DMS 273 treated with DMSO at 0.1 percent for 48 hours (cell line): ENCODE results near the gene TADA2A.
A peak's percentile ranks its signal among the peaks of the same experiment; 100 is the strongest.

Experiments used
- DNase-seq: peaks from one replicate; lab custom pipeline; 2025; lab: John Stamatoyannopoulos, UW

Gene TADA2A, protein sequence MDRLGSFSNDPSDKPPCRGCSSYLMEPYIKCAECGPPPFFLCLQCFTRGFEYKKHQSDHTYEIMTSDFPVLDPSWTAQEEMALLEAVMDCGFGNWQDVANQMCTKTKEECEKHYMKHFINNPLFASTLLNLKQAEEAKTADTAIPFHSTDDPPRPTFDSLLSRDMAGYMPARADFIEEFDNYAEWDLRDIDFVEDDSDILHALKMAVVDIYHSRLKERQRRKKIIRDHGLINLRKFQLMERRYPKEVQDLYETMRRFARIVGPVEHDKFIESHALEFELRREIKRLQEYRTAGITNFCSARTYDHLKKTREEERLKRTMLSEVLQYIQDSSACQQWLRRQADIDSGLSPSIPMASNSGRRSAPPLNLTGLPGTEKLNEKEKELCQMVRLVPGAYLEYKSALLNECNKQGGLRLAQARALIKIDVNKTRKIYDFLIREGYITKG

DNA sequence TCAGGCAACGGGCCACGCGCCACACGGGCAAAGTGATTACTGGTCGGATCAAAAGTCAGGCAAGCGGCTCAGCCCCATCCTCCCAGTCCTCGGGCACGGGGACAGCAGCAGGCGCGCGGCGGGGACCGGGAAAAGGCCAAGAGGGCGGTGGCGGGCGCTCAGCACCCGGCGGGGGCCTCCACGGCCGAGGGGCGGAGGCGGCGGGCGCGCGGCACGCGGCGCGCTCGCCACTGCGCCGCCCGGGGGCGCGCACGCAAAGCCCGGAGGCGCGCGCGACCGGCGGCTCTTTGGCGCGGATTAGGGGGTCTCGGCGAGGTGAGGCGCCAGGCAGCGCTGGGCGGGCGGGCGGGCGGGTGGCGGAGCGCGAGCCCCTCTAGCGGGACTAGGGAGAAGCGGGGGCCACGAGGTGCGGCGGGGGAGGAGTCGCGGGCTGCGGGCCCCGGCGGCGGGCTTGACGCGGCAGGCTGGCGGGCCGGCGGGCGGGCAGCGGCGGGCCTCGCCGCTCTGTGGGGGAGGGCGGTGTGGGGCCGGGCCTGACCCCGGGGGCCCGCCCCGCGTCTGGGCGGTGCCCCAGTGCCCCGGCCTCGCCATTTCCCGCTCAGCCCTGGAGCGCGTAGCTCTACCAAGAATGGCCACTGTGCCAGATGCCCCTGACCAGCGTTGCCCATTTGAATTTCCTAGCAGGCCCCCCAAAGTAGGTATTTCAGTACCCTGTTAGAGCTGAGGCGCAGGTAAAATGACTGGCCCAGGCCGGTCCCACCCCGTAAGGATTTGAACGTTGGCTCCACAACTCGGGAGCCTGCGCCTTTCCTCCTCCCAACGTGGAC lies at the start of gene TADA2A, which contains the start of gene ACACA:
Gene TADA2A (plus strand): TSS at position 252 of the 827 bp plus-strand sequence. CDS start 4,480 bp downstream, outside the sequence.
Gene ACACA (minus strand): TSS at position 202 of the 827 bp plus-strand sequence. CDS start 537 bp downstream, outside the sequence.
- peak; percentile 40 for DNase-seq

DNA sequence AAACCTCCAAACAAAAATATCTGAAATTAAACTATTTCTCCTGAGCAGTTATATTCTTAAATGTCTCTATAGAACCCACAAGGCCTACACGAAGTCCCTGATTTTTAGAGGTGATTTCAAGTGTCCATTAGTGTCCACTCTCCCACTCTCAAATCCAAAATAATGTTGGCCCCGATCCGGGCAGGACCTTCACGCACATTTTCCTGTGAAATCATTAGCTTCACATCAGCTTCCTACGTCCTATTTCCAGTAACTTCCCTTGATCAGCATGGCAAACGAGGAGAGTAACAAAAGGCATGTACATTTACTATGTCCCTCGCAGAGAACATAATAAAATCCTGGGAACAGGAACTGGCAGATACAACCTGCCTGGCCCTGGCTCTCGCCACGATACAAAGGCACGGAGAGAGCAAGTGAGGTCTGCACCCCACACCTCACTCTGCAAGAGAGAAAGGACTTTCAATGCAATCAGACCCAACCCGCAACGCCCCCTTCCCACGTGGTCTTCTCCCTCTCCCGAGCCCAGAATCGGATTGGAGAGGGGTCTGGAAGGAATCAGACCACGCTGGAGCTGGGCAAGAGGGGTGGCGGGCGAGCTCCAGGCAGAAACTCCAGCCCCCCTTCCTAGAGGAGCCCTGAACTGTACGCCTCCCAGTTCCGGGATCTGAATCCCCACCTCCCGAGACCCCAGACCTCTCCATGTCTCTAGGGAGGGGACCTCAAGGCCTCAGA lies 48.4 kb upstream of the TADA2A start:
- DNase-seq = peak; percentile 45

DNA sequence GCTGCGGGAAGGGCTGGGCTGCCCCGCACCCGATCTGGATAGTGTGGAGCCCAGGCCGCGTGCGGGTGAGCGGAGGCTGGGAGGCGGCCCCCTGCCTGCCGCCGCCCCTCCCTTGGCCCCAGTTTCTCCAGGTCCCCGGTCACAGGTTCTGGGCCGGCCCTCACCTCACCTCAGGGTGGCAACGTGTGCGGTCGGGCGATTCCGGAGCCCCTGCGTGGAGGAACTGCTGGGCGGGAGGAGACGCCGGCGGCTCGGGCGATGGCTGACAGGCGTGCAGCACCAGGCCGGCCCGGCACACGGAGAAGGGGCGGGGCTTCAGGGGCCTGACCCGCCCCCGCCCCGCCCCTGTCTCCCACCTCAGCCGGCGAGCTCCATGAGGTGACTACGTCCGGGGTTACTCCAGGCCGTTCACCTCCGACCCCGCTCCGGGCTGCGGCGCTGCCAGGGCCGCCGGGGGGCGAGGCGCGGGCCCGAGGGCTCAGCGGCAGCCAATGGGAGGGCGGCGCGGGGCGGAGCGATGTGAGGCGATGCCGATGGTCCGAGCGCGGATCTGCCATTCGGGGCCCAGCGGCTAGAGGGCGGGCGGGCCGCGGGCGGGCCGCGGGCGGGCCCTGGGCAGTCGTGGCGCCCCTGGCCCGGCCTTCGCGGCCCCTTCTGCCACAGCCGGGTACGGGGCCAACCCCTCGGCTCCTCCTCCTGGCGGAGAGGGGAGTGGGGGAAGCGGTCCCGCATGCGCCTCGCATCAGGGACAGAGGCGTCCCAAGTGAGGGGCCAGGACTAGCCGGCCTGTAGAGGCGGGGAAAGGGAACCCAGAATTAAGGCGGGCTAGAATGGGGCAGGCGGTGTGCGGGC lies 47.6 kb upstream of the TADA2A start:
- DNase-seq = peak; percentile 90

DNA sequence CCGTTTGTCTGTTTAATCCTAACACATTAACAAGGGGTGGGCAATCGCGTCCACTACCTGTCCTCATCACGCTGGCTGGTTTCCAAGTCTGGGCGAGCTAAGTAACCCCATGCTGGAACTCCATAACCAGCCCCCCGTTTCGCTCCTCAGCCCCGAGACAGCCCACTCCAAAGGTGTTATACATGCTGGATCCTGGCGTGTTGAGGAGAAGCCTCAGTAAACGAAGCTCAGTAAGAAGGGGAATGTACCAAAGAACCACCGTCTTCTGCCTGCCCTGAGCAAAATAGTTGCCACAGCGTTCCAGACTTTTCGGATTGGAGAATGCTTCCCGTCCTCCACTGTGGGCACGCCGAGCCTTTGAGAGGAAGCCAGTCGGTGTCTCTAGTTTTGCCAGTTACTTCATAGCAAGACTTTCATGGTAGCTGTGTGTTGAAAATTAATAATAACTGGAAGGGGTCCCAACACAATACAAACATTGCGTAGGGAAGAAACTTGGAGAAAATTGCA lies 47.0 kb upstream of the TADA2A start:
- DNase-seq = no peak

DNA sequence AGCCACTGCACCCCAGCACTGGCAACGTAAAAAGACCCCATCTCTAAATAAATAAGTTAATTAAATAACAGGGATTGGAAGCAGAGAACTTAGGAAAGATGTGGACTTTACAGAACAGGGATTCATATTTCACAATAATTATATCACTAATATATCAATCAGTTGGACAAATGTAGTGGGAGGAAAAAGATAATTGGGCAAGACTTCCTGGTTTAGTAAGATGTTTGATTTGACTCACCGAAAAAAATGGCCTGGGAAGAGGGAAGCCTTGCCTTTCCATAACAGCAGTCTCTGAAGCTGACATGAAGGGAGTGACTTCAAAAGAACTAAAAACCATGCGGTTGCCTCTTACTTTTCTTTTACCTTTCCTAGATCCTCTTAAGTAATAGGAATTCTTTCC lies 46.1 kb upstream of the TADA2A start:
- no peak for DNase-seq

DNA sequence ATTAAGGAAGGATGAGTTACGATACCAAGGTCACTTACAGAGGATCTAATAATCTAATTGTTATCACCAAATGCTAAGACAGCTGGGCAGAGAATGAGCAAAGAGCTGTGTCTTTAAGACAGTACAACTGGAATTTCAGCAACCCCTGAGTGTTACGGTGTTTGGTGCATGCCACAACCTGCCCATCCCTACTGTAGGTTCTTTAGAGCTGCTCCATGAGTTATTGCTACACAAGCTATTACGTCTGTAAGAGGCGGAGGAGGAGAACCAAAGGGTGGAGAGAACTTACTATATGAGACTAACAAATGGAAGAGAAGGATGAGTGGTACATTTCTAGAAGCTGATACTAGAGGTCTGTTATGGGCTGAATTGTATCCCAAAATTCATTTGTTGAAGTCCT lies 45.1 kb upstream of the TADA2A start:
- peak; percentile 42 for DNase-seq

DNA sequence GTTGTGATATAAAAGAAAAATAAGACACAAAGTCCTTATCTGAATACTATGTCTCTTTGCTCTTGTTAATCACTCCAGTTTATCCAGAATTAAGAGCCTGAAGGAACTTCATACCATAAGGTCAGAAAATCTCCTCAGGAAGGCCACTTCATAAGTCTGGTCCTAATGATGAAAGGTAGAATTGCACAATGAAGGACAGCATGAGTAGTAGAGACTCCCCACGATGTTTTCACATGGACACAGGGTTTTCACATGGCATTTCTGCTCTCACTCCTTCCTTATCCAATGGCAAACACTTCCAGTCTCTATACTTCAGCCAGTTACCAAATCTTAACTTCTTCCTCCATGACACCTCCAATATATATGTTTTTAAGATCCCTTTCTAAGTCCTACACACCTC lies 41.1 kb upstream of the TADA2A start:
- DNase-seq = no peak

DNA sequence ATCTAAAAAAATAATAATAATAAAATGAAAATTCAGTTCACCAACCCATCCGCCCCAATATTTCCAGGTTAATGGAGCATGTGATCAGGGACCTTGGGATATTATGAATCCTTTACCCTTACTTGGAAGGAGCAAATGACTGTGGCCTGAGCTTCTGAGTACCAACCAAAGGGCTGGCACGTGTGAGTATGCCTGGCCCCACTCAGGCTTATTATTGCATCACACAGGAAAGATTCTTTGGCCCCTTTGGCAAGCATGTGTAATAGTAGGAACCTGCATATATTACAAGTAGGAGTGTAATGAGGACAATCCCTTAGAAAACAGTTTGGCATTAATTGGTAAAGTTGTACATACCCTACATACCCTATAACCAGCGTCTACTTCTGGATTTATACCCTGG lies 38.1 kb upstream of the TADA2A start:
- DNase-seq = no peak

DNA sequence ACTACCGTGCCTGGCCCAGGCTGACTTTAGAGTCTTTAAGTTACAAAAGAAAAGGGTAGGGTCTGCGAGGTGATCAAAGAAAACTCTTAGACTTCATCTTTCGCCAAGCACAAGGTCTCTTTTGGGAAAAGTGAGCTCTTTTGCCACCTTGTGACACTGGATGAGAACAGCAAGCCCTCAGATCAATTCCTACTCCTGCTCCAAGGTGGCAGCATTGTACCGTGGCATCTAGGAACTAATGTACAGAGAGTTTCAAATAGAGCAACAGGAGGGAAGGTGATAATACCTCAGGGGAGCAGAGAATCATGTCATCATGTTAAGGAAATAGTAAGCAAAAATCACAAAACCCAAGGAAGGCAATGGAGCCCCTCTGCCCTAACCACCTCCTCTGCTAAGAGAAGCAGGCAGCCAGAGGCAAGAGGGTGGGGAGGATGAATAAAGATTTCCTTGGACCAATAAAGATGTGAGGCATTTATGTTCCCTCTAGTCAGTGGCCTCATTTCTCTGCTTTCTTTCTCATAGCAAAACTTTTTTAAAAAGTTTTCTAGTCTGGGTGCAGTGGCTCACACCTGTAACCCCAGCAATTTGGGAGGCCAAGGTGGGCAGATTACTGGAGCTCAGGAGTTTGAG lies 33.0 kb upstream of the TADA2A start:
- peak; percentile 31 for DNase-seq

DNA sequence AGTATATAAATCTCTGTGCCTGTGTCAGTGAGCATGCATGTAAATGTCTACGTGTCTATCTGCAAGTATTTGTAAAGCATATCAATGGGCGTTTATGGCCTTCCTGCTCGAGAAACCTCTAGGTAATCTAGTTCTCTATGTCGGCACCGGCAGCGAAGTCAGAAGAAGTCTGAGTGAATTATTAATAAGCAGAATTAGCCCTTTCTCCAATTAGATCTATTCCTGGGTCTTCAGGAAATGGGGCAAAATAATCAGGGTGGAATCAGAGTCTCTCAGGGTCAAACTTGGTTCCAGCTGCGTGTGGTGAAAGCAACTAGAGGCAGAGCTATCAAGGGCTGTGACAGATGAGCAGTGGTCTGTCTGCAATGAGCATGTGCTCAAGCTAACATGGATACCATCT lies 31.0 kb upstream of the TADA2A start, which contains the start of gene C17orf78:
Gene C17orf78 (plus strand): TSS at position 280 of the 400 bp plus-strand sequence. CDS start 108 bp downstream, at position 388.
- no peak for DNase-seq

DNA sequence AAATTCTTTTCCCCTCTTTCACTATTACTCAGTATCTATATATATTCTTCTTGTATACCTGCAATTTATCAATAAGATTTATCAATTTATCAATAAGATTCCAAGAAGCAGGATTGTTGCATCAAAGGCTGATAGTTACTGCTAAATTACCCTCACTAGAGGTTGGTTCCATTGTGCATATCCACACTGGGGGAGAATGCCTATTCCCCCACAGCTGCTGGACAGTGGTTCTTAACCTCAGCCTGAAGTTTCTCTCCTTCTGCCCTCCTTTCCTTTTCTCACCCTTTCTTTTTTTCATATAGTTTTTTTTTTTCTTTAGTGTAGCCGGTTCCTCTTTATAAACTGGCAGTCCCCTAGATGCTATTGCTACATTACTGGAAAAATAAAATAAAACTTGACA lies 24.6 kb upstream of the TADA2A start:
- DNase-seq = no peak

DNA sequence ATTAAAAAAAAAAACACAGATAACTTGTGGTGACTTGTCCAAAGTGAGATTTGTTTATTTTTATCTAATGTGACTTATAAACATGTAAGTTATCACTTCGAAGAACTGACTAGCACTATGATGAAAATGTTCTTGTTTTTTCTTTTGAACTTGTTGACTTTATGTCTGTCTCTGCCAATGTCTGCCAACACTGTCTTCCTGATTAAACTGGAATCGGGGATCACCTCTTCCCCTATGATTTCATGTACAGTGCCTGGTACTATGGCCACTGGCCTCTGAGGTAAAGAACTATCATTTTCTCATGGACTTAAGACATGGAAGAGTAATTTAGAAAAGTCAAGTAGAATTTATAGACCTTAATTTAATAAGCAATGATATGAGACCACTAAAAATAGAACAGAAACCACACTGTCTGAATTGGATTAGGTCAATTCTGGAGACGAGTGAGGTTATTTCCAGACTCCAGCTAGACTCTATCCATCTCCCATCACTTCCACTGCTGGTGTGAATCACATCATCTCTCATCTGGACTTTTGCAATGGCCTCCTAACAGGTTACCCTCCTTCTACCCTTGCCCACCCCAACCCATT lies 22.0 kb upstream of the TADA2A start:
- DNase-seq = no peak

DNA sequence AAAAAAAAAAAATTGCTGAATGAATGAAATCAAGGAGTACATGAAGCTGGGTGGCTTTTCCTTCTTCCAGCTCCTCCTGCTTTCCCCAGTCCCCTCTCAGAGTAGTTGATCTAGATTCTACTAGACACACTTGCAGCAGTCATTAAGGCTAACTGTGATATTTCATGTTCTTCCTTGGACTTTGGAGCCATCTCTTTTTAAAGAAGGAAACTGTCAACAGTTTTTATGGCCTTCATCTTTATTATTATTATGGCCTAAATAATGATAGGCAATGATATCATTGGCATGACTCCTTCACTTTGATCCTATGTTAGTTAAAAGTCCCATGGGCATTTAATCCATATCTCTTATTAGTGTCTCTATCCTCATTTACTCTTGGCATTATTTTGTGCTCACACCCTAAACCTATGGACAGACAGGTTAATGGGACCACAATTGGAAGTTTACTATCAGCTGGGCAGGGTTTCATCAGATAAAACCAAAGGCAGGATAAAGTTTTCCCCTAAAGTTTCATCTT lies 21.2 kb upstream of the TADA2A start:
- no peak for DNase-seq

DNA sequence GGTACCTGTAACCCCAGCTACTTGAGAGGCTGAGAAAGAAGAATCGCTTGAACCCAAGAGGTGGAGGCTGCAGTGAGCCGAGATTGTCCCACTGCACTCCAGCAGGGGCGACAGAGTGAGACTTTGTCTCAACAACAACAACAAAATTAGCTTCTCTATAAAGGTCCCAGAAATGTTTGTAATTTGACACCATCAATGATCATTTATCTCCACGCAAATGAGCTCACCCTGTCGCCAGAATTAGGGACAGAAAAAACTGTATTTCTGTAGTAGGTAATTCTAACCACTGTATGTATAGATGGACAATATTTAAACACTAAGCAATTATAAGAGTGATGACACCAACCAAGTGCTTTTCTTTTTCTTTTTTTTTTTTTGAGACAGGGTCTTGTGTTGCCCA lies 20.2 kb upstream of the TADA2A start:
- DNase-seq = no peak

DNA sequence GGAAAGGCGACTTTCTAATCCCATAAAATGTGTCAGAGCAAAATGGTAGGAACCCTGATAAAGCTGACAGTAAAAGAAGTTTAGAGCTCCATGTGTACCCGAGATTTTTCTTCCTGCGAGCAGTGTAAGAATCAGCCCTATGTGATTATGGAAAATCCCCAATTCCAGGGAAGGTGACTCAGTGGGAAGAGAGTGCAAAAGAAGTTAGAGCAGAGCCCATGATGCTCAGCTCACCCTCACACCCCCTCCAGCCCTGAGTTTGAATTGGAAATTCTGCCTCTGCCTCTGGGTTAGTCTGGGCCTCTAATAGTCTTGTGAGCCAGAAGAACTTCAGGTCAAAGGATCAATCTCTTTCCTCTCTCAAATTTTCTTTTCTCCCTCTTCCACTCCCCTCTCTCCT lies 18.4 kb upstream of the TADA2A start:
- DNase-seq = no peak

DNA sequence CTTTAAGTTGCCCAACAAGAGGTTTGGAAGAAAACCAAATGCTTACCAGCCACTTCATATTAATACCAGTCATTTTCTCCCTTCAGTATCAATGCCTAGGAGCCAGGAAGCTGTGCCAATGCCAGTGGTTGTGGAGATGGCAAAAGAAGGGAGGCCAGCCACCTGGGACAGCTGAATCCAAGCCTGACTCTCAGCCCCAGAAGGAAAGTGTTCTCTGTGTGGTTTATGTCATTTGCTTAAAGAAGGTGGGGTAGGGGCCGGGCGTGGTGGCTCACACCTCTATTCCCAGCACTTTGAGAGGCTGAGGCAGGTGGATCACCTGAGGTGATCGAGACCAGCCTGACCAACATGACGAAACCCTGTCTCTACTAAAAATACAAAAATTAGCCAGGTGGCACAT lies 17.5 kb upstream of the TADA2A start:
- no peak for DNase-seq

DNA sequence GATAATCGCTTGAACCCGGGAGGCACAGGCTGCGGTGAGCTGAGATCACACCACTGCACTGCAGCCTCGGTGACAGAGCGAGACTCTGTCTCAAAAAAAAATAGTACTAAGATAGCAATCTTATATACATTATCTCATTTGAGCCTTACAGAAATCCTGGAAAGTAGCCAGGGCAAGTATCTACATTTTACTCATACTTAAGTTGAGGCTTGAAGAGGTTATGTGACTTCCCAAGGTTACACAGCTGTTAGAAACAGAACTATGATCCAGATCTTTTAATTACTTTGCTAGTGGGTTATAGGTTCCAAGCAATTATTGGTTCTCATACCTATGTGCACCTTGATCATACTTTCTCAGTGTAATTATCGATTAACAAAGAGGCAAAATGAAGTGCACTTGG lies 15.5 kb upstream of the TADA2A start:
- no peak for DNase-seq

DNA sequence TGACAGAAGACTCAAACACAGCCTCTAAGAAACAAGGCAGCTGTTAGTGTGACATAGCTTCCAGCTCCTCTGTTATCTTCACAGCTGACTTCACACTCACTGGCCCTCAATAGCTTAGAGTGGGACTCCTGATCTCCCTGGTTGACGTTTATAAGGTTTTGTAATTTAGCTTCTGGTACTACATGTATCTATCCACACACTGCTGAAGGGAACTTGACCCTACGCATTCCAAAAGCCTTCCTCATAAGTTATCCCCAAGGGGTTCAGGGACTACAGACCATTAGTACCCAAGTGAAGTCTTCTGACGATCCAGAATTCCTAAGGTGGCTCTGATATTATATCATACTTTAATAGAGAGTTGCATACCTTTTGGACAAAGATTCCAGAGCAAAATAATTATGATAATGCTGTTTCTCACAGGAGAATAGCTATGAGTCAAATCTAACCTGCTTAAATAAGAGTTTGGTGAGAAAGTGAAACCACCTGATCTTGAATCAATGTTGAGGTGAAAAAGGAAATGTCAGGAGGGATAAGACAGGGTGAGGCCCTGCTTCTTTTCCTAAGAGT lies 14.6 kb upstream of the TADA2A start:
- no peak for DNase-seq

DNA sequence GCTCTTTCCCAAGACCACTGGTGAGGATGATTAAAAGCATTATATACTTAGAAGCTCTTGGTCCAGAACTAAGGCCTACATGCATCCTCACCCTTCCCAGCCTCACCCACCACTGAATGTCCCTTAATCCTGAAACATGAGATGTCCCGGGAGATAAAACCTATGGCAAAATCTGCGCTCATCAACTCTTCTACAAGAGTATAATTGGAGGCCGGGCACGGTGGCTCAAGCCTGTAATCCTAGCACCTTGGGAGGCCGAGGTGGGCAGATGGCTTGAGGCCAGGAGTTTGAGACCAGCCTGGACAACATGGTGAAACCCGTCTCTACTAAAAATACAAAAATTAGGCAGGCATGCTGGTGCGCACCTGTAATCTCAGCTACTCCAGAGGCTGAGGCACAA lies 13.3 kb upstream of the TADA2A start:
- no peak for DNase-seq
